Measurements from ENCODE around the gene CHIT1. TPM values are rescaled to one million over a fixed set of nuclear protein-coding genes. Genes with fewer than 3 reads are reported as not detected.

The CHIT1 gene
- total RNA-seq, 1 donor from 2014 or later, result not detected

- Histone ChIP-seq H3K79me2 (ENCODE audit: insufficient read depth, low read length) (no peaks in the 10 kb centered on the region), H3K27ac (ENCODE audit: low read depth, low read length) (no peak overlapping the region), H3K4me1 (ENCODE audit: insufficient read depth, low read length) (peaks cover 19% of the 10 kb centered on the region), H4K20me1 (ENCODE audit: insufficient read depth, low read length) (no peaks in the 10 kb centered on the region), H3K27me3 (ENCODE audit: insufficient read depth, low read length) (no peaks in the 10 kb centered on the region), H2AFZ (ENCODE audit: low read depth, low read length) (peak overlapping the region; percentile 82), H3K9ac (ENCODE audit: low read length) (peak overlapping the region; percentile 17), H3K9me3 (ENCODE audit: insufficient read depth, low read depth, low read length) (no peaks in the 10 kb centered on the region), H3K36me3 (ENCODE audit: insufficient read depth, low read length) (no peaks in the 10 kb centered on the region), H3K4me2 (ENCODE audit: low read length) (peak overlapping the region; percentile 76), H3K4me3 (ENCODE audit: insufficient read depth, low read depth, low read length) (no peak overlapping the region)
- no peak overlapping the region for H3K27ac Mint-ChIP-seq (ENCODE audit: unreplicated experiment)
- peaks cover 21% of the 10 kb centered on the region for H3K27me3 Mint-ChIP-seq (ENCODE audit: low read depth, unreplicated experiment)
- DNase-seq (ENCODE audit: low read depth) (peak; percentile 52), FAIRE-seq (no peak)
- peaks cover 8% of the 10 kb centered on the region for H3K4me1 Mint-ChIP-seq (ENCODE audit: low read depth, unreplicated experiment)
- H3K36me3 Mint-ChIP-seq (ENCODE audit: low read depth, unreplicated experiment), result no peaks in the 10 kb centered on the region
- no peaks in the 10 kb centered on the region for H3K9me3 Mint-ChIP-seq (ENCODE audit: unreplicated experiment)
- H3K4me3 Mint-ChIP-seq (ENCODE audit: unreplicated experiment), result no peak overlapping the region
- TF ChIP-seq CTCF (IDR thresholded peaks at IDR 0.05; ENCODE audit: insufficient read depth, low read depth, low read length) (peak; percentile 85), EZH2 (IDR thresholded peaks at IDR 0.05; ENCODE audit: insufficient read depth, low read length) (no peak)
Observed at GRCh38 chr1:203273206-203273868, 43.9 kb upstream of the CHIT1 start.

DNA sequence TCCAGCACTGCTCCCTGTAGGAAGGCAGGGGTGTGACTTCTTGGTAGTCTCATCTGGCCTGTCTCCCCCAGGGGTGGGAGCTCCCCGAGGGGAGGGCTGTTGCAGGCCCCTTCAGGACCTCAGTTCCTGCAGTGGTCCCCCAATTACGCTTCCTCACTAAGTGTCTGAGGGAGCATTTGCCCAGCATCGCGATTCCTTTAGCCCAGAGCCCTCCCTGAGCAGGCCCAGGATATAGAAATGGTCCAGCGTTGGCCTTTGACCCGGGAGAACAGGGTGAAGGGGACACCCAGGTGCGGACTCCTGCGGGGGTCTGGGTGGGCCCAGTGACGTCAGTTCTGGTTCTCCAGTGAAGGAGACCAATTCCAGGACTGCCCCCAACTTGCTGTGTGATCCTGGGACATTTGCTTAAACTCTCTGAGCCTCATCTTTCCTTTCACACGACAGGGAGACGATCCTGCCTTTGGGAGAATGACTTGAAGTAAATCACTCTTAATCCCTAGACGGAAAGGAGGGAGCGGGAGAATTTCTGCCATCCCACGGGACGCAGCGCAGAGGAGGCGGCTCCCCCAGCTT, 43.2 kb upstream of the CHIT1 start:
- DNase-seq (ENCODE audit: low read depth) (no peak), FAIRE-seq (no peak)
- Histone ChIP-seq H2AFZ (ENCODE audit: low read depth, low read length) (peak overlapping the region; percentile 82), H3K9me3 (ENCODE audit: insufficient read depth, low read depth, low read length) (no peaks in the 10 kb centered on the region), H3K9ac (ENCODE audit: low read length) (no peak overlapping the region), H3K27me3 (ENCODE audit: insufficient read depth, low read length) (no peaks in the 10 kb centered on the region), H3K4me2 (ENCODE audit: low read length) (peak overlapping the region; percentile 76), H3K4me3 (ENCODE audit: insufficient read depth, low read depth, low read length) (no peak overlapping the region), H4K20me1 (ENCODE audit: insufficient read depth, low read length) (no peaks in the 10 kb centered on the region), H3K27ac (ENCODE audit: low read depth, low read length) (no peak overlapping the region), H3K4me1 (ENCODE audit: insufficient read depth, low read length) (peaks cover 14% of the 10 kb centered on the region), H3K36me3 (ENCODE audit: insufficient read depth, low read length) (no peaks in the 10 kb centered on the region), H3K79me2 (ENCODE audit: insufficient read depth, low read length) (no peaks in the 10 kb centered on the region)
- no peaks in the 10 kb centered on the region for H3K9me3 Mint-ChIP-seq (ENCODE audit: unreplicated experiment)
- no peak overlapping the region for H3K4me3 Mint-ChIP-seq (ENCODE audit: unreplicated experiment)
- no peak overlapping the region for H3K27ac Mint-ChIP-seq (ENCODE audit: unreplicated experiment)
- no peak for TF ChIP-seq CTCF (IDR thresholded peaks at IDR 0.05; ENCODE audit: insufficient read depth, low read depth, low read length)
- no peak for TF ChIP-seq EZH2 (IDR thresholded peaks at IDR 0.05; ENCODE audit: insufficient read depth, low read length)
- H3K4me1 Mint-ChIP-seq (ENCODE audit: low read depth, unreplicated experiment), result peaks cover 4% of the 10 kb centered on the region
- H3K27me3 Mint-ChIP-seq (ENCODE audit: low read depth, unreplicated experiment), result peaks cover 21% of the 10 kb centered on the region
- no peaks in the 10 kb centered on the region for H3K36me3 Mint-ChIP-seq (ENCODE audit: low read depth, unreplicated experiment)

Measured in astrocyte (in vitro differentiated cells and primary cell).